Effector CD8-positive, alpha-beta T cell (primary cell): ENCODE data around the gene ZC3H8.
"Not testable (repeated sequence)": the region's sequence is repeated elsewhere in the genome, so short reads cannot be mapped to it uniquely, and the experiment has no call there.

Source experiments
- DNase-seq: peaks from one replicate; lab custom pipeline; 2025; lab: John Stamatoyannopoulos, UW

Gene ZC3H8

DNA sequence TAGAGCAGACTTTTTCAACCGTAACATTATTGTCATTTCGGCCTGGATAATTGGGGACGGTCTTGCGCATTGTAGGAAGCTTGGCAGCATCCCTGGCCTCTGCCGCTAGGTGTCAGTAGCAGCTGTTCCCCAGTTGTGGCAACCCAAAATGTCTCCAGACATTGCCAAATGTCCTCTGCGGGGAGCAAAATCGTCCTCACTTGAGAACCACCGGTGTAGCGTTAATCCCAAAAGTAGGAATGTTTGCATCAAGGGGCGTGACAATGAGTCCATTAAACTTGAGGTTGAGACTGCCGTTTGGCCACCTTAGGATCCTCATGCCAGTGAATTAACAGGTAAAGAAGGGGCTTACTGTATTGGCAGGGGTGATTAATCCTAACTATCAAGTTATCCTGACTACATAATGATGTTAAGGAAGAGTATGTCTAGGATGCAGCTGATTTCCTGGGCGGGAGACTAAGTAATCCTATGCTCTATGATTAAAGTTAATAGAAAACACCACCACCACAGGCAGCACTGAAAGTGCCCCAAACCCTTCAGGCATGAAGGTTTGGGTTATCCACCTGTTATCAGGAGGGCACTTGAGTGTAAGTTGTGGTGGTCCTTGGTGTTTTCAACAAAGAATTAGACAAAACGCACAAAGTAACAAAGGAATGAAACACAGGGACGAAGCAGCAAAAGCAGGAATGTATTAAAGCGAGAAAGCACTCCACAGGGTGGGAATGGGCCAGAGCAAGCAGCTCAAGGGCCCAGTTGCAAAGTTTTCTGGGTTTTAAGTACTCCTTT, 4.9 kb upstream of the ZC3H8 start:
- DNase-seq: peak; percentile 68

DNA sequence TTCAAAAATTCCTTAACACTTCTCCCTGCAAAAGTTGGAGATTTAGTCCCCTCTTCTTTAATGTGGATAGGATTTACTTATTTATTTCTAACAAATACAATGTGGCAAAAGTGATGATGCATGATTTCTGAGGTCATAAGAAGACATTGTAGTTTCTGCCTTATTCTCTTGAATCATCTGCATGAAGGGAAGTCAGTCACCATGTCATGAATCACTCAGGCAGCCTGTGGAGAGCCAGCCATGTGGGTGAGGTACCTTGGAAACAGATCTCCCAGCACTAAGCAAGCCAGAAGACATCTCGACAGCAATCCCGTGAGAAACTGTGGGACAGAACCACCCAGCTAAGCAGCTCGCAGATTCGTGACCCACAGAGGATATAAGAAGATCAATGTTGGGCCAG, 2.7 kb upstream of the ZC3H8 start:
- no peak for DNase-seq

GRCh38 chr2:112256654-112257053, 1.8 kb upstream of the ZC3H8 start:
- no peak for DNase-seq

GRCh38 chr2:112255875-112256274, 1.0 kb upstream of the ZC3H8 start:
- no peak for DNase-seq

DNA sequence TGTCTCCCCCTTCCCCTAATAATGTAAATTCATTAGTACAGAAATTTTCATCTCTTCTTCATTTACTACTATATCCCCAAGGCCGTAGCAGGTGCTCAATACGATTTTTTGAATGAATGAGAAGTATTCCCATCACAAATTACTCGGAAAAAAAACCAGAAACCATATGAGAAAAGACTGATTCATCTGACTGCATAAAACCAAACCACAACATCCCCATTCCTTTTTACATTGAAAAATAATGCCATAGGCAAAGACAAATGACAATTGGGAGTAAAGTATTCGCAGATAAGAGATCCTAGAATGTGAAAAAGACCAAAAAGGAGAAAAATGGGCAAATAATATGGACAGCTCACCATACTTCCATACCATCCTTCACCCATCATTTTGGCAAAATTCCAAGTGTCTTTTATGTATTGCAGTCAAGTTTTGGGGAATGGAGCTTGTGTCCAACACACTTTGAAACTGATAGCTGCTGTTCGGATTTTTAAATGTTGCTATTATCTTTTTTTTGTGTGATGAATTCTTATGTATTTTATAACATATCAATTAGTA, 1.5 kb downstream of the ZC3H8 start:
- no peak for DNase-seq

DNA sequence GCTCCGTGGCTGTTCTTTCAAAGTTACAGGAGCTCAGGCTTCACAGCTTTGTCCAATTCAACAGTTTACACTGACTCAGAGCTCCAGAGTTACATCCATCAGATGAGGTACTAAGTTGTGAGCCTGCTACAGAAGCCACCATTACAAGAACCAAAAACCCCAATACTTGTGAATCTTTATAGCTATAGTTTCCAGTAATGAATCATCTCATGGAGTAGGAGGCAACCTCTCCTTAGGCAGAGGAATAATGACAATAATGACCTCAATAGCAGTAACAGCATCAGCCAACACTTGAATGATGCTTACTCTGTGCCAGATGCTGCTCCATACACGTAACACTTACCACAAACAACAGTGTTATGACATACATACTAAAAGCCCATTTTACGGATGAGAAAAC, 3.6 kb downstream of the ZC3H8 start:
- DNase-seq: no peak

DNA sequence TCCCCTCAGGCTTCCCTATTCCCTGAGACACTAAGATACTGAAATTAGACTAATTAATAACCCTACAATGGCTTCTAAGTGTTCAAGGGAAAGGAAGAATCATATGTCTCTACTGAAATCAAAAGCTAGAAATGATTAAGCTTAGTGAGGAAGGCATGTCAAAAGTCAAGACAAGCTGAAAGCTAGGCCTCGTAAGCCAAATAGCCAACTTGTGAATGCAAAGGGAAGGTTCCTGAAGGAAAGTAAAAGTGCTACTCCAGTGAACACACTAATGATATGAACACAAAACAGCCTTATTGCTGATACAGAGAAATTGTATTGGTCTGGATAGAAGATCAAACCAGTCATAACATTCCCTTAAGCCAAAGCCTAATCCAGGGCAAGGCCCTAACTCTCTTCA, 10.0 kb downstream of the ZC3H8 start:
- DNase-seq: no peak

- no peak for DNase-seq
Measured at GRCh38 chr2:112243233-112243632, 11.6 kb downstream of the ZC3H8 start.

- no peak for DNase-seq
Measured at GRCh38 chr2:112242384-112242783, 12.5 kb downstream of the ZC3H8 start.

DNA sequence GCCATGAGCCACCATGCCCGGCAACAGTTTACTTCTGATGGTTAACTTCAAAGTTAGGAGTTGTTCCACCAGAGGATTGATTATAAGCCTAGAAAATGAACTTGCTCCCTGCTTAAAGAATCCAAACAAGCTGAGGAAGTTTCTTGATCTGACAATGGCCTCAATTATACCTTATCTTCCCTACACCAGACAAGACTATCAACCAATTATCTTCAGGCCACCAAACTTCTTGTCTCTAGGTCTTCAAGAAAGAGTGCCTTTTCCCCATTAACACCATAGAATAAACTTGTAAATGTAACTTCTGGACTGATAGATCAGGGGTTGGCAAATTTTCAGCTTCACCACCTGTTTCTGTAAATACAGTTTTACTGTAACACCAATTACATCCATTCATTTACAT, 15.0 kb downstream of the ZC3H8 start:
- no peak for DNase-seq

GRCh38 chr2:112230371-112230770, 24.5 kb downstream of the ZC3H8 start:
- DNase-seq: no peak

DNA sequence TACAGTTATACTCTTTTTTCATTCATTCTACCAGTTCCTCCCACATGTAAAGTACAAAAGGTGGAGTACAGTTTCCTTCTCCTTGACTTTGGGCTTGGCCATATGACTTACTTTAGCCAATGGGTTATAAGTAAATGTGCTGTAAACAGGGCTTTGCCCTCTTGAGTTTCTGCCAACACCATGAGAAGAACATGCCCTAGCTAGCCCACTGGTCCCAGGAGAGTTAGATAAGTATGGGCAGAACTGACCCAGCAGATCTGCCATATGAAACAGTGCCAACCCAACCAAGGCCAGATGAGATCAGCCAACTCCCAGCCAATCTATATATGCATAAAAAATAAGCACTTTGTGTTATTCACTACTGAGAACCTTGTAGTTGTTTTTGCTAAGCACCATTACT, 25.5 kb downstream of the ZC3H8 start:
- no peak for DNase-seq

DNA sequence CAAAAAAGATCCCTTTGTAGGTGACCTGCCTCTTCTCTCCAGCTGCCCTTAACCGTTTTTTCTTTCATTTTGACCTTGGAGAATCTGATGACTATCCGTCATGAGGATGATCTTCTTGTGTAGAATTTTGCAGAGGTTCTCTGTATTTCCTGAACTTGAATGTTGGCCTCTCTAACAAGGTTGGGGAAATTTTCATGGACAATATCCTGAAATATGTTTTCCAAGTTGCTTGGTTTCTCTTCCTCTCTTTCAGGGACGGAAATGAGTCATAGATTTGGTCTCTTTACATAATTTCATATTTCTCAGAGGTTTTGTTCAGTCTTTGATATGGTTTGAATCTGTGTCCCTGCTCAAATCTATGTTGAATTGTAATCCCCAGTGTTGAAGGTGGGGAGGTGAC, 34.0 kb downstream of the ZC3H8 start:
- DNase-seq: no peak

- no peak for DNase-seq
Measured at GRCh38 chr2:112220186-112220585, 34.7 kb downstream of the ZC3H8 start.

GRCh38 chr2:112217854-112218253, 37.0 kb downstream of the ZC3H8 start:
- no peak for DNase-seq

GRCh38 chr2:112216167-112216566, 38.7 kb downstream of the ZC3H8 start:
- no peak for DNase-seq

DNA sequence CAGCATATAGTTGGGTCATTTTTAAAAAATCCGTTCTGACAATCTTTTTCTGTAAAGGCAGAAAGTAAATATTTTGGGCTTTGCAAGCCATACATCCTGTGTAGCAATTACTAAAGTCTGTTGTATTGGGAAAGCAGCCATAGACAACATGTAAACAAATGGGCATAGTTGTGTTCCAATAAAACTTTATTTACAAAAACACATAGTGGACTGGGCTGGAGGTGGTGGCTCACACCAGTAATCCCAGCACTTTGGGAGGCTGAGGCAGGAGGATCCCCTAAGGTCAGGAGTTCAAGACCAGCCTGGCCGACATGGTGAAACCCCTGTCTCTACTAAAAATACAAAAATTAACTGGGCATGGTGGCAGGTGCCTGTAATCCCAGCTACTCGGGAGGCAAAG, 46.9 kb downstream of the ZC3H8 start:
- not testable (repeated sequence) for DNase-seq

GRCh38 chr2:112204411-112204810, 50.4 kb downstream of the ZC3H8 start:
- no peak for DNase-seq

DNA sequence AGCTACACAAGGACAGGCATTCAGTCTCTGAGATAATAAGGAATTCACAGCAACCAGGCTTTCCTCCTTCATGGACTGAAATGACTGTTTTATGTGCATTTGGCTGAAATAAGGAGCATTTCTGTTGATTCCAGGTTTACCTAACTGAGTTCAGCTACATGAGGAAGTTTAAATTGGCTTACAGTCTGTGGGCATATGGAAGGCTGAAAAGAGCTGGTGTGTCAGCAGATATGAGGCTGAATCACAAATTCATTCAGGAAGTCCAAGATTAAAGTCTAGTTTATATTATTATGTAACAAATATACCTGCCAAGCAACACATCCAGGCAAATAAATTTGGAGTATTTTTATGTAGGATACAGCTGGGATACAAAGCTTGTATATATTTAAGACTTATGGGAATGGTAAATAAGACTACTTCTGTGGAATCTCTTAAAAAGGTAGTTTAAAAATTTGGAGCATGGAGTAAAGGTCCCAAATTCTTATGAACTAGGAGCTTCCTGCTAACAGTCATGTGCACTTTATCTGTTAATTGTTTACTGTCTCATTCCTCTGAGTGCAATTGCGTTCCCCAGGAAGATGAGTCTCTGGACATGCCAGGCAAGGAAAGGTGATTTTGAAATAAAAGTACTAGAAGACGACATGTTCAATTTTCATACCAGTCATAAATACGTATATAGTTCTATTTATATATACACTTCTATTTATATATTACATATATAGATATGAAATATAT, 53.0 kb downstream of the ZC3H8 start:
- no peak for DNase-seq

GRCh38 chr2:112199188-112199587, 55.7 kb downstream of the ZC3H8 start:
- DNase-seq: no peak

DNA sequence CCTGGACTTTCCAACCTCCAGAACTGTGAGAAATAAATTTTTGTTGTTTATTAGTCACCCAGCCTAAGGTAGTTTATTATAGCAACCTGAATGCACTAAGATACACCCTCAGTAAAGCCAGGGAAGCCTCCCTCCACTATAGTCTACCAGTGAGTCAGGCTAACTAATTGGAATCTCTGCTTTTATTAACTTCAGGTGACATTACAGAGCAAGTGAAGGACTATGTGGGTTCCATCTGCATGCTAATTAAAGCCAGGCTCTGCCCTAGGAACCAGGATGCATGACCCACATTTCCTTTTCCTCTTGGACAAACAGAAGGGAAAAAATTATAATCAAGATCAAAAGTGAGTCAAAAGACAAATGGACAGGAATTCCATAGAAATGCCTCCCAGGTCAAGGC, 56.1 kb downstream of the ZC3H8 start:
- no peak for DNase-seq

DNA sequence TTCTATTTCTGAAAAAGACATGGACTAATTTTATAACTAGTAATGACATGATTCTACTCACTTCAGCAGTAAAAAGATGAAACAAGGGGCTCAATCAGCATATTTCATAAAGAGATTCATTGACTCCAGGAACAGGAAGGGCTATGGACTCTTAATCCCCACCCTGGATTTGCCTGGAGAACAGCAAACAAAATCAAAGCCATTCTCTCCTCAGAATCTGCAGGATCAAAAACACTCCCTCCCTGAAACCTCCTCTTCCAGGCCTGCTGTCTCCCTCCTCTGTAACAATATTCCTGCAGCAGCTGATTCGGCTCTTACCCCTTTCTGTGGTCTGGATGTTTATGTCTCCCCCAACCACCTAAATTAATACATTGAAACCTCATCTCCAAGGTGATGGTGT, 57.0 kb downstream of the ZC3H8 start:
- DNase-seq: no peak

GRCh38 chr2:112195950-112196349, 58.9 kb downstream of the ZC3H8 start:
- DNase-seq: no peak
